ENCODE results near the gene CDC6. TPM values are rescaled to one million over a fixed set of nuclear protein-coding genes. Genes with fewer than 3 reads are reported as not detected.

The CDC6 gene
- total RNA-seq, 1 experiment from 2014 or later: 96.8 TPM

GRCh38 chr17:40307001-40307730 lies 19.5 kb downstream of the CDC6 start:
- Mint-ChIP-seq H3K27me3 (ENCODE audit: insufficient read depth, unreplicated experiment) (no peaks in the 10 kb centered on the region), H3K4me3 (ENCODE audit: unreplicated experiment) (no peak overlapping the region), H3K9me3 (ENCODE audit: unreplicated experiment) (no peaks in the 10 kb centered on the region), H3K36me3 (ENCODE audit: insufficient read depth, unreplicated experiment) (no peaks in the 10 kb centered on the region), H3K4me1 (ENCODE audit: insufficient read depth, unreplicated experiment) (peaks cover 28% of the 10 kb centered on the region), H3K27ac (ENCODE audit: low read depth, unreplicated experiment) (no peak overlapping the region)
- ChIA-PET POLR2A (interaction anchor here (0.6 to 2.0 kb wide), 7 partner anchors 10 to 178 kb away, joined by 3 to 11 read pairs (median 3); no protein-coding TSS in a partner anchor), CTCF (interaction anchor here (0.6 to 19.0 kb wide), 9 partner anchors 9 to 253 kb away, joined by 3 to 396 read pairs (median 5); partner anchors contain the start of genes GJD3 and TOP2A)
- intact Hi-C loops (cut with micrococcal nuclease): no loop called here
- BruUV-seq (replicated peaks): no TSS peak
- no peak for TF ChIP-seq CTCF (IDR thresholded peaks at IDR 0.05; ENCODE audit: unreplicated experiment)
- DNase-seq (ENCODE audit: unreplicated experiment): no peak

GRCh38 chr17:40307740-40308239 lies 20.1 kb downstream of the CDC6 start:
- ChIA-PET POLR2A (interaction anchor here (0.9 to 2.0 kb wide), 6 partner anchors 10 to 178 kb away, joined by 3 to 11 read pairs (median 3); no protein-coding TSS in a partner anchor), CTCF (interaction anchor here (0.6 to 19.0 kb wide), 6 partner anchors 9 to 226 kb away, joined by 3 to 396 read pairs (median 4); partner anchors contain the start of gene GJD3)
- no peak for DNase-seq (ENCODE audit: unreplicated experiment)
- intact Hi-C loops (cut with micrococcal nuclease): no loop called here
- Mint-ChIP-seq H3K27ac (ENCODE audit: low read depth, unreplicated experiment) (no peak overlapping the region), H3K4me1 (ENCODE audit: insufficient read depth, unreplicated experiment) (peaks cover 34% of the 10 kb centered on the region), H3K9me3 (ENCODE audit: unreplicated experiment) (no peaks in the 10 kb centered on the region), H3K27me3 (ENCODE audit: insufficient read depth, unreplicated experiment) (no peaks in the 10 kb centered on the region), H3K36me3 (ENCODE audit: insufficient read depth, unreplicated experiment) (no peaks in the 10 kb centered on the region), H3K4me3 (ENCODE audit: unreplicated experiment) (no peak overlapping the region)
- BruUV-seq (replicated peaks): no TSS peak
- TF ChIP-seq CTCF (IDR thresholded peaks at IDR 0.05; ENCODE audit: unreplicated experiment): no peak

- H3K27ac Mint-ChIP-seq (ENCODE audit: low read depth, unreplicated experiment): no peak within 1 kb of the TSS
- BruUV-seq (replicated peaks): no TSS peak
- no peaks in the 10 kb centered on the region for H3K36me3 Mint-ChIP-seq (ENCODE audit: insufficient read depth, unreplicated experiment)
- CTCF ChIA-PET: interaction anchor here (0.5 to 19.0 kb wide), 11 partner anchors 13 to 1502 kb away, joined by 3 to 396 read pairs (median 4); partner anchors contain the start of genes GJD3 and P3H4
- H3K4me1 Mint-ChIP-seq (ENCODE audit: insufficient read depth, unreplicated experiment): peaks cover 42% of the 10 kb centered on the region
- POLR2A ChIA-PET: interaction anchor here (0.7 to 1.3 kb wide), 8 partner anchors 42 to 329 kb away, joined by 3 to 5 read pairs (median 4); partner anchors contain the start of gene WIPF2
- intact Hi-C loops (cut with micrococcal nuclease): no loop called here
- no peak within 1 kb of the TSS for H3K4me3 Mint-ChIP-seq (ENCODE audit: unreplicated experiment)
- no peaks in the 10 kb centered on the region for H3K27me3 Mint-ChIP-seq (ENCODE audit: insufficient read depth, unreplicated experiment)
- H3K9me3 Mint-ChIP-seq (ENCODE audit: unreplicated experiment): no peaks in the 10 kb centered on the region
- DNase-seq (ENCODE audit: unreplicated experiment): peak; percentile 55
- TF ChIP-seq CTCF (IDR thresholded peaks at IDR 0.05; ENCODE audit: unreplicated experiment): no peak
Observed at GRCh38 chr17:40309031-40309948, 21.6 kb downstream of the CDC6 start, which contains the start of gene RARA. Gene RARA (plus strand): TSS chr17:40309180. CDS start chr17:40331219, 22,039 bp downstream.

Data from MCF 10A (cell line).